MM.1S (cell line): ENCODE results near the gene DNAJC8.

Source experiments
- DNase-seq: peaks from one replicate; pipeline ENCODE4 v3.0.0-alpha.2; 2015
- H2AFZ ChIP-seq: fragments of 300-600 bp; sonication (generic); 2 replicates; pipeline ENCODE4 v1.6.0; 2016; ENCODE audit warnings: antibody characterized with exemption, low read length
- H3F3A ChIP-seq: fragments of 300-600 bp; sonication (generic); 2 replicates; pipeline ENCODE4 v1.6.1; 2016; ENCODE audit warnings: mild to moderate bottlenecking, antibody characterized with exemption, low read length, moderate library complexity, mixed read lengths; ENCODE audit not compliant: insufficient read depth
- H3K27ac ChIP-seq: fragments of 300-600 bp; sonication (generic); 2 replicates; pipeline ENCODE4 v1.5.1; 2016; ENCODE audit warnings: mild to moderate bottlenecking, low read length
- H3K27me3 ChIP-seq: fragments of 300-600 bp; sonication (generic); replicated peaks from 2 replicates; pipeline ENCODE4 v1.6.0; 2016; ENCODE audit warnings: low read length; ENCODE audit not compliant: insufficient read depth
- H3K36me3 ChIP-seq: fragments of 300-600 bp; sonication (generic); replicated peaks from 2 replicates; pipeline ENCODE4 v1.6.1; 2016; ENCODE audit warnings: mild to moderate bottlenecking, low read length, mixed read lengths; ENCODE audit not compliant: insufficient read depth
- H3K4me1 ChIP-seq: fragments of 300-600 bp; sonication (generic); 2 replicates; pipeline ENCODE4 v1.6.1; 2016; ENCODE audit warnings: low read length, mixed read lengths
- H3K4me2 ChIP-seq: fragments of 300-600 bp; sonication (generic); 2 replicates; pipeline ENCODE4 v1.6.0; 2016; ENCODE audit warnings: low read depth, low read length
- H3K4me3 ChIP-seq: fragments of 300-600 bp; sonication (generic); 2 replicates; pipeline ENCODE4 v1.5.1; 2016; ENCODE audit warnings: low read length, mixed read lengths
- H3K79me2 ChIP-seq: fragments of 300-600 bp; sonication (generic); 2 replicates; pipeline ENCODE4 v1.6.1; 2016; ENCODE audit warnings: mixed run types, low read length, mixed read lengths
- H3K9ac ChIP-seq: fragments of 300-600 bp; sonication (generic); 2 replicates; pipeline ENCODE4 v1.6.1; 2016; ENCODE audit warnings: low read length, mixed read lengths
- H3K9me2 ChIP-seq: fragments of 300-600 bp; sonication (generic); replicated peaks from 2 replicates; pipeline ENCODE4 v1.6.1; 2016; ENCODE audit warnings: mild to moderate bottlenecking, low read length, mixed read lengths; ENCODE audit not compliant: insufficient read depth
- H3K9me3 ChIP-seq: fragments of 300-600 bp; sonication (generic); replicated peaks from 2 replicates; pipeline ENCODE4 v1.6.1; 2016; ENCODE audit warnings: mild to moderate bottlenecking, low read length, mixed read lengths; ENCODE audit not compliant: insufficient read depth
- H4K20me1 ChIP-seq: fragments of 300-600 bp; sonication (generic); 2 replicates; pipeline ENCODE4 v1.6.1; 2016; ENCODE audit warnings: mild to moderate bottlenecking, low read length, moderate library complexity, mixed read lengths; ENCODE audit not compliant: insufficient read depth
- CTCF ChIP-seq: fragments of 300-600 bp; sonication (generic); IDR thresholded peaks from 2 replicates; pipeline ENCODE4 v1.5.1; 2016; ENCODE audit warnings: antibody characterized with exemption, low read length, mixed read lengths
- EZH2 ChIP-seq: fragments of 300-600 bp; sonication (generic); optimal IDR thresholded peaks from 2 replicates; pipeline ENCODE3; 2017; ENCODE audit warnings: low read depth, mild to moderate bottlenecking, antibody characterized with exemption, low read length, mixed read lengths
- EZH2phosphoT487 ChIP-seq: fragments of 300-600 bp; sonication (generic); IDR thresholded peaks from 2 replicates; pipeline ENCODE4 v1.6.1; 2018; ENCODE audit warnings: antibody characterized with exemption, low read length

DNAJC8 gene

GRCh38 chr1:28199328-28200233, 33.2 kb downstream of the DNAJC8 start:
- Histone ChIP-seq H2AFZ (no peak overlapping the region), H3K27ac (no peak overlapping the region), H3F3A (no peaks in the 10 kb centered on the region), H3K36me3 (peaks cover 12% of the 10 kb centered on the region; the same call in 1 of the 2 replicates), H3K4me3 (no peak overlapping the region), H3K27me3 (no peaks in the 10 kb centered on the region), H3K4me2 (no peak overlapping the region), H4K20me1 (no peaks in the 10 kb centered on the region), H3K9me3 (no peaks in the 10 kb centered on the region), H3K9ac (no peak overlapping the region), H3K9me2 (no peaks in the 10 kb centered on the region), H3K4me1 (peaks cover 13% of the 10 kb centered on the region), H3K79me2 (no peaks in the 10 kb centered on the region)
- TF ChIP-seq EZH2 (no peak), CTCF (no peak), EZH2phosphoT487 (no peak)
- no peak for DNase-seq

- H3K9me2 ChIP-seq, result no peaks in the 10 kb centered on the region
- H3K36me3 ChIP-seq, result 0 out of 2 replicates have a peak, but pooled peaks cover 9% of the 10 kb centered on the region
- TF ChIP-seq CTCF (no peak), EZH2 (no peak), EZH2phosphoT487 (no peak)
- H3K27ac ChIP-seq, result no peak overlapping the region
- no peaks in the 10 kb centered on the region for H4K20me1 ChIP-seq
- H3K9ac ChIP-seq, result no peak overlapping the region
- H3K4me3 ChIP-seq, result no peak overlapping the region
- peaks cover 13% of the 10 kb centered on the region for H3K4me1 ChIP-seq
- H3K9me3 ChIP-seq, result no peaks in the 10 kb centered on the region
- no peaks in the 10 kb centered on the region for H3K79me2 ChIP-seq
- no peaks in the 10 kb centered on the region for H3F3A ChIP-seq
- no peak overlapping the region for H2AFZ ChIP-seq
- DNase-seq, result no peak
- H3K4me2 ChIP-seq, result no peak overlapping the region
- no peaks in the 10 kb centered on the region for H3K27me3 ChIP-seq
Measured at GRCh38 chr1:28197682-28198415, 35.0 kb downstream of the DNAJC8 start.

- no peaks in the 10 kb centered on the region for H3F3A ChIP-seq
- H3K4me3 ChIP-seq, result no peak overlapping the region
- TF ChIP-seq CTCF (no peak), EZH2phosphoT487 (no peak), EZH2 (no peak)
- H3K27ac ChIP-seq, result no peak overlapping the region
- no peak overlapping the region for H3K9ac ChIP-seq
- H3K36me3 ChIP-seq, result 0 out of 2 replicates have a peak, but pooled peaks cover 9% of the 10 kb centered on the region
- peaks cover 13% of the 10 kb centered on the region for H3K4me1 ChIP-seq
- H3K27me3 ChIP-seq, result no peaks in the 10 kb centered on the region
- H2AFZ ChIP-seq, result no peak overlapping the region
- H3K4me2 ChIP-seq, result no peak overlapping the region
- no peak for DNase-seq
- no peaks in the 10 kb centered on the region for H3K9me2 ChIP-seq
- no peaks in the 10 kb centered on the region for H3K79me2 ChIP-seq
- H4K20me1 ChIP-seq, result no peaks in the 10 kb centered on the region
- no peaks in the 10 kb centered on the region for H3K9me3 ChIP-seq
Measured at GRCh38 chr1:28196330-28196729, 36.5 kb downstream of the DNAJC8 start.
